ENCODE data around the gene GIMAP7.

- TF ChIP-seq CTCF (conservative IDR thresholded peaks at IDR 0.05; ENCODE audit: low read depth, low read length), result no peak
- no peak for TF ChIP-seq EZH2 (IDR thresholded peaks at IDR 0.05; ENCODE audit: borderline replicate concordance, low read depth, low read length, poor library complexity, severe bottlenecking)
Measured at GRCh38 chr7:150481922-150482321, 32.8 kb upstream of the GIMAP7 start.
